ENCODE results near the gene DSCAML1.
"Not testable (repeated sequence)": the region's sequence is repeated elsewhere in the genome, so short reads cannot be mapped to it uniquely, and the experiment has no call there.

DSCAML1 gene

GRCh38 chr11:117766576-117766975, 30.4 kb downstream of the DSCAML1 start:
- H3K4me3 ChIP-seq (ENCODE audit: low read depth, low read length) = no peak overlapping the region
- DNase-seq (ENCODE audit: low read depth) = no peak
- no peak for TF ChIP-seq CTCF (IDR thresholded peaks at IDR 0.05; ENCODE audit: control insufficient read depth, extremely low read depth, insufficient read depth)

GRCh38 chr11:117766026-117766425, 31.0 kb downstream of the DSCAML1 start:
- H3K4me3 ChIP-seq (ENCODE audit: low read depth, low read length) = no peak overlapping the region
- no peak for TF ChIP-seq CTCF (IDR thresholded peaks at IDR 0.05; ENCODE audit: control insufficient read depth, extremely low read depth, insufficient read depth)
- no peak for DNase-seq (ENCODE audit: low read depth)

GRCh38 chr11:117765068-117765467, 31.9 kb downstream of the DSCAML1 start:
- TF ChIP-seq CTCF (IDR thresholded peaks at IDR 0.05; ENCODE audit: control insufficient read depth, extremely low read depth, insufficient read depth) = no peak
- DNase-seq (ENCODE audit: low read depth) = no peak
- no peak overlapping the region for H3K4me3 ChIP-seq (ENCODE audit: low read depth, low read length)

GRCh38 chr11:117763465-117763864, 33.6 kb downstream of the DSCAML1 start:
- not testable (repeated sequence) for DNase-seq (ENCODE audit: low read depth); H3K4me3 ChIP-seq (ENCODE audit: low read depth, low read length)

GRCh38 chr11:117761993-117762392, 35.0 kb downstream of the DSCAML1 start:
- no peak for TF ChIP-seq CTCF (IDR thresholded peaks at IDR 0.05; ENCODE audit: control insufficient read depth, extremely low read depth, insufficient read depth)
- no peak for DNase-seq (ENCODE audit: low read depth)

GRCh38 chr11:117759305-117759704, 37.7 kb downstream of the DSCAML1 start:
- no peak for TF ChIP-seq CTCF (IDR thresholded peaks at IDR 0.05; ENCODE audit: control insufficient read depth, extremely low read depth, insufficient read depth)
- DNase-seq (ENCODE audit: low read depth) = no peak
- no peak overlapping the region for H3K4me3 ChIP-seq (ENCODE audit: low read depth, low read length)

More at GRCh38 chr11:117761993-117762392, 35.0 kb downstream of the DSCAML1 start:
- no peak overlapping the region for H3K4me3 ChIP-seq (ENCODE audit: low read depth, low read length)

- no peak for DNase-seq (ENCODE audit: low read depth)
- TF ChIP-seq CTCF (IDR thresholded peaks at IDR 0.05; ENCODE audit: control insufficient read depth, extremely low read depth, insufficient read depth) = no peak
- no peak overlapping the region for H3K4me3 ChIP-seq (ENCODE audit: low read depth, low read length)
These were observed 43.0 kb downstream of the DSCAML1 start for GRCh38 chr11:117754030-117754429.
